CD8-positive, alpha-beta memory T cell (primary cell): ENCODE results near the gene PRR29. TPM values are rescaled to one million over a fixed set of nuclear protein-coding genes. Genes with fewer than 3 reads are reported as not detected.
A peak's percentile ranks its signal among the peaks of the same experiment; 100 is the strongest.

Experiments
- CTCF ChIA-PET: fragments of 350-600 bp; sonication (Branson Sonifier 250); formaldehyde crosslinking; loops from one replicate; lab custom pipeline; 2021; ENCODE audit warnings: antibody characterized with exemption; lab: Charles Lee
- POLR2A ChIA-PET: fragments of 350-600 bp; sonication (Branson Sonifier 250); formaldehyde crosslinking; loops from one replicate; lab custom pipeline; 2021; ENCODE audit warnings: antibody characterized with exemption; lab: Charles Lee
- DNase-seq, 5 donors: peaks; one replicate each; pipeline versions ENCODE4 v3.0.0 to v3.0.0-alpha.2; 2020 to 2022; ENCODE audit warnings: mixed read lengths in 1 of 5
- H3K27ac ChIP-seq: one replicate; pipeline ENCODE4 v1.7.0; 2013; ENCODE audit warnings: low read depth, mild to moderate bottlenecking, low read length, moderate library complexity
- H3K27me3 ChIP-seq: 2 replicates; pipeline ENCODE4 v1.7.0; 2013; ENCODE audit warnings: low read length, mild to moderate bottlenecking; ENCODE audit not compliant: insufficient read depth, poor library complexity, severe bottlenecking
- H3K36me3 ChIP-seq: 2 replicates; pipeline ENCODE4 v1.7.0; 2013; ENCODE audit warnings: mild to moderate bottlenecking, low read length, moderate library complexity; ENCODE audit not compliant: insufficient read depth
- H3K4me1 ChIP-seq: 2 replicates; pipeline ENCODE4 v1.7.0; 2013; ENCODE audit warnings: mild to moderate bottlenecking, low read length, moderate library complexity; ENCODE audit not compliant: insufficient read depth
- H3K4me3 ChIP-seq: 2 replicates; pipeline ENCODE4 v1.7.0; 2013; ENCODE audit warnings: mild to moderate bottlenecking, low read length
- H3K9me3 ChIP-seq: 2 replicates; pipeline ENCODE4 v1.7.0; 2013; ENCODE audit warnings: mild to moderate bottlenecking, low read length
- H3K27ac Mint-ChIP-seq, 8 donors: one replicate each; pipeline ENCODE4 v1.8.0; 2020 to 2021; ENCODE audit warnings: mixed read lengths in 8 of 8, mild to moderate bottlenecking in 6 of 8, inconsistent platforms in 3 of 8, moderate library complexity in 3 of 8
- H3K27me3 Mint-ChIP-seq, 2 donors: one replicate each; pipeline ENCODE4 v1.8.0; 2020 to 2021; ENCODE audit warnings: mixed read lengths in 2 of 2, mild to moderate bottlenecking in 1 of 2, moderate library complexity in 1 of 2
- H3K36me3 Mint-ChIP-seq, 3 donors: one replicate each; pipeline ENCODE4 v1.8.0; 2020 to 2021; ENCODE audit warnings: mixed read lengths in 3 of 3, inconsistent platforms in 1 of 3, mild to moderate bottlenecking in 1 of 3
- H3K4me1 Mint-ChIP-seq, 3 donors: one replicate each; pipeline ENCODE4 v1.8.0; 2020 to 2021; ENCODE audit warnings: mixed read lengths in 3 of 3, inconsistent platforms in 1 of 3, mild to moderate bottlenecking in 1 of 3
- H3K4me3 Mint-ChIP-seq, 7 donors: one replicate each; pipeline ENCODE4 v1.8.0; 2020 to 2021; ENCODE audit warnings: mixed read lengths in 7 of 7, mild to moderate bottlenecking in 6 of 7, moderate library complexity in 4 of 7, inconsistent platforms in 2 of 7
- H3K9me3 Mint-ChIP-seq, 5 donors: one replicate each; pipeline ENCODE4 v1.8.0; 2020 to 2022; ENCODE audit warnings: mixed read lengths in 5 of 5, mild to moderate bottlenecking in 3 of 5, moderate library complexity in 2 of 5, inconsistent platforms in 1 of 5
- polyA plus RNA-seq: library from polyadenylated mRNA; unstranded; fragments of 300-500 nt; fragmentation: Illumina TruSeq; gene quantifications from one replicate; pipeline ENCODE4 v1.2.3, GENCODE V29; 2021
- total RNA-seq, 2 experiments: library from RNA; stranded (reverse); gene quantifications; one replicate each; pipeline ENCODE4 v1.2.3, GENCODE V29; 2021

PRR29 gene
- total and polyA plus RNA-seq, 3 experiments from 2014 or later = 0.24 to 4.1 (median 0.51) TPM

DNA sequence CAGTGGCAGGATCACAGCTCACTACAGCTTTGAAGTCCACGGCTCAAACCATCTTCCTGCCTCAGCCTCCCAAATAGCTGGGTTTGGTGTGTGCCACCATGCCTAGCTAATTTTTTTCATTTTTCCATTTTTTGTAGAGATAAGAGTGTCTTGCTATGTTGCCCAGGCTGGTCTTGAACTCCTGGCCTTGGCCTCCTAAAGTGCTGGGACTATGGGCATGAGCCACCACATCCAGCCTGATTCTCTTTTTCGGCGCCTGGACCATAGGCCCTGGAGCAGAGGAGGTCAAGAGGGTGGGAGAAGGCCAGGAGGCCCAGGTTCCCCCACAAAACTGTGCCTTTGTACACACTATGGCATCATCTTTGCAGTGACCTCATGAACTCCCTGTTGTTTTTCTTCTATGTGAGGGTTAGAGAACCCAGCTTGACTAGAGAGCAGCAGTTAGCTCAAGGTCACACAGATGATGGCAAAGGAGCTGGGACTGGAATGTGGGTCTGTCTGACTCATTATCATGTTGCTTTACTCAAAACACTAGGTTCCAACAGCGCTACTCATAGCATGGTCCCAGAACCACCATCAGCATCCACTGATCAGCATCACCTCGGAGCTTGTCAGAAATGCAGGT lies 41.7 kb upstream of the PRR29 start:
- Mint-ChIP-seq H3K27me3 (no peaks in the 10 kb centered on the region), H3K27ac (peak overlapping the region in 4 of 8 donors; percentile 27 to 81 (median 45)), H3K4me1 (peaks cover 16 to 24% (median 22%) of the 10 kb centered on the region in 3 donors), H3K36me3 (no peaks in the 10 kb centered on the region), H3K4me3 (no peak overlapping the region), H3K9me3 (no peaks in the 10 kb centered on the region)
- no peaks in the 10 kb centered on the region for H3K36me3 ChIP-seq
- H3K4me1 ChIP-seq = peaks cover 16% of the 10 kb centered on the region
- ChIA-PET POLR2A (interaction anchor here (0.6 kb wide), 1 partner anchor 71 kb away, joined by 4 read pairs; no protein-coding TSS in a partner anchor), CTCF (interaction anchor here (1.1 to 3.1 kb wide), 4 partner anchors 10 to 69 kb away, joined by 3 to 24 read pairs (median 6); no protein-coding TSS in a partner anchor)
- H3K27me3 ChIP-seq = no peaks in the 10 kb centered on the region
- no peak for DNase-seq
- H3K4me3 ChIP-seq = no peak overlapping the region
- H3K27ac ChIP-seq = no peak overlapping the region
- no peaks in the 10 kb centered on the region for H3K9me3 ChIP-seq

DNA sequence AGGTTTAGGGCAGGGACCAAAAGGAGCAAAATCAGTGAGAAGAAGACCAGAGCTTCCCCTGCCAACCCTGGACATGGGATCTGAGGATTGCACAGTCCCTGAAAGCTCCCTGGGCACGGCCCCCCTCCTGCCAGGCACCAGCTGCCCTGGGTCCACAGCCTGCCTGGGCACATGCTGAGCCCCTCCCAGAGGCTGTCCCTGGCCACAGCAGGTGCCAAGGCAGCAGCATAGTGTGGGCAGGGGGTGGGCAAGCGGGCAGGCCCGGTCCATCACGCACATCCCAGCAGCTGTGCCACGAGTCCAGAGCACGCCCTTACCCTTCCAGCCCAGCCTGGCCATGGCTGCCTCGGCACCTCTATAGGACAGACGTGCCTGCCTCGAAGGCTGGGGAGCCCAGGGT lies 38.1 kb upstream of the PRR29 start:
- no peak overlapping the region for H3K27ac Mint-ChIP-seq
- H3K4me3 Mint-ChIP-seq = no peak overlapping the region
- H3K4me1 Mint-ChIP-seq = peaks cover under 1 to 15% (median 8%) of the 10 kb centered on the region in 3 donors
- ChIA-PET CTCF (interaction anchor here (2.1 kb wide), 1 partner anchor 66 kb away, joined by 5 read pairs; no protein-coding TSS in a partner anchor), POLR2A (no interaction called here)
- Histone ChIP-seq H3K4me3 (no peak overlapping the region), H3K9me3 (no peaks in the 10 kb centered on the region), H3K4me1 (no peaks in the 10 kb centered on the region), H3K27me3 (no peaks in the 10 kb centered on the region), H3K36me3 (no peaks in the 10 kb centered on the region), H3K27ac (no peak overlapping the region)
- no peaks in the 10 kb centered on the region for H3K9me3 Mint-ChIP-seq
- H3K27me3 Mint-ChIP-seq = peaks cover 0 to 1% of the 10 kb centered on the region in 2 donors
- no peaks in the 10 kb centered on the region for H3K36me3 Mint-ChIP-seq
- no peak for DNase-seq

DNA sequence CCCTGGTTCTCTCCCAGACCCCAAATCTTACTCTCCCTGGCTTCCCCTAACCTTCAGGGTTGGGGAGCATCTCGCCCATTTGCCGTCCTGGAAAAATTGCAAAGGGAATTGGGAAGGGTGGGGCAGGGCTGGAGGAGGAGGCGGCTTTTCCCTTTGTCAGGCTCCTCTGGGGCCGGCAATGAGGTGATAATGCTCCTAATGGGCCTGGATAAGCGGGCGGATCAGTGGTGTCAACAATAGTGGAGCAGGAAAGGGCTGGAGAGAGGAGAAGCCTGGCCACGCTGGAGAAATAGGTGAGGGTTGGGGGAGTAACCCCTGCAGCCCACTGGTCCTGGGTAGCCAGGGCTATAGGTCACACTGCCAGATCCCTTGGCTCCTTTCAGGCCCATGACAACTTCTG lies 37.7 kb upstream of the PRR29 start:
- H3K4me3 ChIP-seq = no peak overlapping the region
- ChIA-PET POLR2A (no interaction called here), CTCF (interaction anchor here (2.1 kb wide), 1 partner anchor 65 kb away, joined by 5 read pairs; no protein-coding TSS in a partner anchor)
- H3K9me3 ChIP-seq = no peaks in the 10 kb centered on the region
- no peaks in the 10 kb centered on the region for H3K36me3 ChIP-seq
- Mint-ChIP-seq H3K36me3 (no peaks in the 10 kb centered on the region), H3K27ac (no peak overlapping the region), H3K4me1 (peaks cover 0 to 11% (median 8%) of the 10 kb centered on the region in 3 donors), H3K9me3 (no peaks in the 10 kb centered on the region), H3K27me3 (peaks cover 0 to 1% of the 10 kb centered on the region in 2 donors), H3K4me3 (no peak overlapping the region)
- no peak for DNase-seq
- H3K4me1 ChIP-seq = no peaks in the 10 kb centered on the region
- H3K27ac ChIP-seq = no peak overlapping the region
- H3K27me3 ChIP-seq = no peaks in the 10 kb centered on the region

DNA sequence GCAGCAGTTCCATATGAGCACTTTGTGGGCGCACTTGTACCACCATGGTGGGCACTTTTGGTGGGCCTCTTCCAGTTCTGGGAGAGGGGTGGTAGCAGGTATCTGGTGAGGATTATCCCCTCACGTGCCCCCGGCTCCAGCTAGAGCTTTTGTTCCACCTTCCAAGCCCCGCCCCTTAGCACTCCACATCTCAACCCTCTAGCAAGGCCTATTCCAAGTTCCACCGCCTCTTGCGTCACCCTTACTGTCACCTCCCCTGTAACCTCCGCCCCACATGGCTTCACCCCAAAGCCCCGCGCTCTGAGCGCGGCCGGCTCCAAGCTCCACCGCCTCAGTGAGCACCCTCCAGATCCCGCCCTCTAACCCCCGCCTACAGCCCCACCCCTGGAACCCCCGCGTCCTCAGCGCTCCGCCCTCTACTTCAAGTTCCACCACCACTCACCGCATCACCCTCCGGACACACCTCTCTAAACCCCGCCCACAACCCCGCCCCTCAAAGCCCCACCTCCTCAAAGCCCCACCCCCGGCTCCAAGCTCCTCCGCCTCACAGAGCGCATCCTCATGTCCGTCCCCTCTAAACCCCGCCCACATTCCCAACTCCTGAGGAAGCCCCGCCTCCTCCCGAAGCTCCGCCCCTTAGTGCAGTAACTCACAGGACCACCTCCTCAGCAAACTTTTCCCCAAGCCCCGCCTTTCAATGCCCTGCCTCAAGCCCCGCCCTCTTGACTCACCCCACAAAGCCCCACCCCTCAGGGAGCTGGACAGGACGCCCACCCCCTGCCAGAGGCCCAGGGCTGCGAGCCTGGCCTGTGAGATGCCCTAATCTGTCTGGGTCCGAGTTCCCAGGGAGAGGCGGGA lies 36.6 kb upstream of the PRR29 start:
- peak overlapping the region in 1 of 8 donors; percentile 6 for H3K27ac Mint-ChIP-seq
- no peaks in the 10 kb centered on the region for H3K36me3 ChIP-seq
- peaks cover 0 to 1% of the 10 kb centered on the region in 2 donors for H3K27me3 Mint-ChIP-seq
- H3K27ac ChIP-seq = no peak overlapping the region
- H3K9me3 Mint-ChIP-seq = no peaks in the 10 kb centered on the region
- ChIA-PET CTCF (interaction anchor here (1.0 to 2.1 kb wide), 4 partner anchors 15 to 64 kb away, joined by 3 to 6 read pairs (median 4); no protein-coding TSS in a partner anchor), POLR2A (no interaction called here)
- H3K4me3 Mint-ChIP-seq = peak overlapping the region in 2 of 7 donors; percentile 28 to 68
- no peak overlapping the region for H3K4me3 ChIP-seq
- H3K4me1 Mint-ChIP-seq = peaks cover 4 to 16% (median 11%) of the 10 kb centered on the region in 3 donors
- H3K36me3 Mint-ChIP-seq = no peaks in the 10 kb centered on the region
- peaks cover 5% of the 10 kb centered on the region for H3K4me1 ChIP-seq
- no peaks in the 10 kb centered on the region for H3K27me3 ChIP-seq
- H3K9me3 ChIP-seq = no peaks in the 10 kb centered on the region
- DNase-seq = peak in 2 of 5 donors; percentile 11 to 29

DNA sequence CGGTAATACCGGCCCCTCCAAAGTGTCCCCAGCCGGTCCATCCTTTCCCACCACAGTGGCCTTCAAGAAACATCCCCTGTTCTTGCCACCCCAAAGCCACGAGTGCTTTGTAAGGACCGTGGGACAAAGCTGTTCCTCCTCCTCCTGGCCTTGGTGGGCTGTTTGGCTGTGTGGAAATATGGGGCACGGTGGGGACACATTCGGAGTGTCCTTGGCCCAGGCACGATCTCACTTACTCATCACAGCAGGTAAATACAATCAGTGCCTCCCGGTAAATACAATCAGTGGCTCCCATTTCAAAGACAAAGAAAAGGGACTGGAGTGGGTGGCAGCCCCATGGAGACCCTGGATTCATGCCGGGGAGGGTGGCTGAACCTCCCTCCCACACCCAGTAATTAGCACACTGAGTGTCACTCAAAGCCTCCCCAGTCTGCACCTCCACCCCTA lies 35.8 kb upstream of the PRR29 start:
- peaks cover 12% of the 10 kb centered on the region for H3K4me1 ChIP-seq
- no peaks in the 10 kb centered on the region for H3K36me3 Mint-ChIP-seq
- H3K36me3 ChIP-seq = no peaks in the 10 kb centered on the region
- H3K4me1 Mint-ChIP-seq = peaks cover 11 to 23% (median 18%) of the 10 kb centered on the region in 3 donors
- H3K27me3 Mint-ChIP-seq = peaks cover 0 to 1% of the 10 kb centered on the region in 2 donors
- ChIA-PET POLR2A (no interaction called here), CTCF (interaction anchor here (1.0 to 1.4 kb wide), 3 partner anchors 16 to 56 kb away, joined by 3 to 6 read pairs (median 4); no protein-coding TSS in a partner anchor)
- no peaks in the 10 kb centered on the region for H3K9me3 Mint-ChIP-seq
- H3K9me3 ChIP-seq = no peaks in the 10 kb centered on the region
- H3K4me3 Mint-ChIP-seq = no peak overlapping the region
- no peak overlapping the region for H3K4me3 ChIP-seq
- peak overlapping the region in 2 of 8 donors; percentile 54 to 68 for H3K27ac Mint-ChIP-seq
- H3K27ac ChIP-seq = no peak overlapping the region
- no peak for DNase-seq
- H3K27me3 ChIP-seq = no peaks in the 10 kb centered on the region

DNA sequence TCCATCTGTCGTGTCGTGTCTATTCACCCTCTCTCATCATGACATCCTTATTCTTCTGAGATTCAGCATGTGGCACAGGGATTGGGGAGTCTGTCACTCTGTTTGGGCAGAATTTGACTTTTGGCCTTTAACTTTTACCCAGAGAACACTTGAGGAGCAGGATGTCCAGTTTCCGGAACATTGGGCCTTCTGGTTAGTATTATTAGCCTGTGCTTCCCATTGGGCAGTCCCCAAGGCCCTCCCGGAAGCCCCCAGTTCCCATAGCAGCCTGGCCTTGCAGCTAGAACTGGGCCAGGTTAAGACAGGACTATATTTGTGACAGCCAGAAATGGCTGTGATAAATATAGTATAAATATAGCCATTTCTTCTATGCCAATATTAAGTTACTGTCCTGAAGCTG lies 35.0 kb upstream of the PRR29 start:
- Histone ChIP-seq H3K9me3 (no peaks in the 10 kb centered on the region), H3K4me1 (peaks cover 14% of the 10 kb centered on the region), H3K27ac (no peak overlapping the region), H3K4me3 (no peak overlapping the region), H3K27me3 (no peaks in the 10 kb centered on the region), H3K36me3 (no peaks in the 10 kb centered on the region)
- DNase-seq = no peak
- H3K27ac Mint-ChIP-seq = peak overlapping the region in 2 of 8 donors; percentile 2 to 56
- no peaks in the 10 kb centered on the region for H3K9me3 Mint-ChIP-seq
- ChIA-PET CTCF (no interaction called here), POLR2A (no interaction called here)
- peaks cover 13 to 25% (median 19%) of the 10 kb centered on the region in 3 donors for H3K4me1 Mint-ChIP-seq
- H3K4me3 Mint-ChIP-seq = no peak overlapping the region
- H3K27me3 Mint-ChIP-seq = peaks cover 0 to 1% of the 10 kb centered on the region in 2 donors
- no peaks in the 10 kb centered on the region for H3K36me3 Mint-ChIP-seq

DNA sequence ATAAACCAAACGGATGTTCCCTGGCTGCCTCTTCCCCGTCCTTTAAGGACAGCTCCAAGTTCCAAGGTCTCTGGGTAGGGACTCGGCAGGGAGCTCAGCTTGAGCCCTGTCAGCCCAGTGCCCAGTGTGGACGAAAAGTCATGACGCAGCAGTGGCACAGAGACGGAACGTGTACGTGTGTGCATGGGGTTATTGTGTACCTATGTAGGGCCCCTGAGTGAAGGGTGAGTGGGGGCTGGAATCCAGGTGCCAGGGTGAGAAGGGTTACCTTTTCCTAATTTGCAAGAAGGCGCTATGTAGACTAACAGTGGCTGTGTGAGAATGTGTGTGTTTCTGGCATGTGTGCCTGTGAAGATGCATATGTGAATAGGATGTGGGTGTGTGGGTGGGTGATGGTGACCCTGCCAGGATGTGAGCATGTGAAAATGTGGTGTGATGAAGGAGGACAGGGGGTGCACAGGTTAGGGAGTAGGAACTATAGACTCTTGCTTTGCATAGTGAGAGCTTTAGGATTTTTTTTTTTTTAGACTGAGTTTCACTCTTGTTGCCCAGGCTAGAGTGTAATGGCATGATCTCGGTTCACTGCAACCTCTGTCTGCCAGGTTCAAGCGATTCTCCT lies 31.4 kb upstream of the PRR29 start:
- Histone ChIP-seq H3K27ac (no peak overlapping the region), H3K36me3 (no peaks in the 10 kb centered on the region), H3K4me1 (peaks cover 14% of the 10 kb centered on the region), H3K9me3 (no peaks in the 10 kb centered on the region), H3K27me3 (no peaks in the 10 kb centered on the region), H3K4me3 (no peak overlapping the region)
- CTCF ChIA-PET = interaction anchor here (0.7 to 3.7 kb wide), 11 partner anchors 9 to 62 kb away, joined by 3 to 13 read pairs (median 4); no protein-coding TSS in a partner anchor
- Mint-ChIP-seq H3K4me1 (peaks cover 20 to 27% (median 26%) of the 10 kb centered on the region in 3 donors), H3K27me3 (peaks cover 0 to 3% of the 10 kb centered on the region in 2 donors), H3K4me3 (peak overlapping the region in 5 of 7 donors; percentile 1 to 73 (median 11)), H3K27ac (peak overlapping the region in 5 of 8 donors; percentile 0 to 17 (median 6)), H3K9me3 (no peaks in the 10 kb centered on the region), H3K36me3 (no peaks in the 10 kb centered on the region)
- POLR2A ChIA-PET = interaction anchor here (0.6 kb wide), 2 partner anchors 47 to 59 kb away, joined by 3 to 7 read pairs; no protein-coding TSS in a partner anchor
- DNase-seq = peak in 3 of 5 donors; percentile 26 to 73 (median 67)
